ENCODE data around the gene TBC1D22A.

- TF ChIP-seq CTCF (conservative IDR thresholded peaks at IDR 0.05; ENCODE audit: low read depth, low read length): no peak
- no peak for TF ChIP-seq EZH2 (IDR thresholded peaks at IDR 0.05; ENCODE audit: low read length, unreplicated experiment)
Observed at GRCh38 chr22:46869831-46870441, 107.5 kb downstream of the TBC1D22A start.

Data from PC-3 (cell line).